Kidney epithelial cell (primary cell): Measurements from ENCODE around the gene RSAD1. TPM values are rescaled to one million over a fixed set of nuclear protein-coding genes. Genes with fewer than 3 reads are reported as not detected.

Source experiments
- DNase-seq: peaks from one replicate; pipeline ENCODE4 v3.0.0-alpha.2; 2010; ENCODE audit warnings: low read depth
- H3K27me3 ChIP-seq: 2 replicates; pipeline ENCODE4 v1.6.0; 2011; ENCODE audit warnings: low read length; ENCODE audit not compliant: control insufficient read depth, insufficient read depth
- H3K36me3 ChIP-seq: 2 replicates; pipeline ENCODE4 v1.5.1; 2011; ENCODE audit warnings: low read length; ENCODE audit not compliant: control insufficient read depth, insufficient read depth
- H3K4me3 ChIP-seq: 2 replicates; pipeline ENCODE4 v1.5.1; 2011; ENCODE audit warnings: low read depth, mild to moderate bottlenecking, control low read depth, low read length
- total RNA-seq: library from RNA; depleted of rRNA; stranded (reverse); fragments of >200 nt; gene quantifications from 2 replicates; pipeline ENCODE4 v1.2.3, GENCODE V29; 2015
- TF ChIP-seq, protein P1 (sequence below): IDR thresholded peaks from 2 replicates; pipeline ENCODE4 v1.5.1; 2011; ENCODE audit warnings: mild to moderate bottlenecking, moderate library complexity, low read length, control low read depth, inconsistent platforms; ENCODE audit not compliant: insufficient read depth, poor library complexity, severe bottlenecking

Gene RSAD1
- total RNA-seq, 1 donor from 2014 or later, result 28.4 TPM

DNA sequence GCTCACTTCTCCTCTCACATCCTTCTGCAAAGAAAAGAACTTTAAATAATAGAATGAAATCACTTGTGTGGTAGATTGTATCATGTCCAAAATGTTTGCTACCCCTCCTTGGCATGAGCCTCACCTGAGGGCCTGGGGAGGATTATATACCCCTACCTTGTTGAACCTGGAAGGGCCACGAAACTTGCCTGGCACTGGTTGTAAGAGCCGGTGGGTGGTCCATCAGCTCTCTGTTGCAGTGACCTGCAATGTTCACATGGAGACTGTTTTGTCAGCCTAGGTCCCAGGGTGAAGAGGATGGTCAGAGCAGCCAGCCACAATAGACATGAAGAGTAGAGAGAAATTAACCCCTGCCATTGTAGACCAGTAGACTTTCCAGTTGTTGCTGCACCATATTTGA is 10.2 kb downstream of the RSAD1 start:
- Histone ChIP-seq H3K27me3 (no peaks in the 10 kb centered on the region), H3K36me3 (peaks cover 1% of the 10 kb centered on the region), H3K4me3 (no peak overlapping the region)
- DNase-seq, result no peak
- TF ChIP-seq, protein P1, sequence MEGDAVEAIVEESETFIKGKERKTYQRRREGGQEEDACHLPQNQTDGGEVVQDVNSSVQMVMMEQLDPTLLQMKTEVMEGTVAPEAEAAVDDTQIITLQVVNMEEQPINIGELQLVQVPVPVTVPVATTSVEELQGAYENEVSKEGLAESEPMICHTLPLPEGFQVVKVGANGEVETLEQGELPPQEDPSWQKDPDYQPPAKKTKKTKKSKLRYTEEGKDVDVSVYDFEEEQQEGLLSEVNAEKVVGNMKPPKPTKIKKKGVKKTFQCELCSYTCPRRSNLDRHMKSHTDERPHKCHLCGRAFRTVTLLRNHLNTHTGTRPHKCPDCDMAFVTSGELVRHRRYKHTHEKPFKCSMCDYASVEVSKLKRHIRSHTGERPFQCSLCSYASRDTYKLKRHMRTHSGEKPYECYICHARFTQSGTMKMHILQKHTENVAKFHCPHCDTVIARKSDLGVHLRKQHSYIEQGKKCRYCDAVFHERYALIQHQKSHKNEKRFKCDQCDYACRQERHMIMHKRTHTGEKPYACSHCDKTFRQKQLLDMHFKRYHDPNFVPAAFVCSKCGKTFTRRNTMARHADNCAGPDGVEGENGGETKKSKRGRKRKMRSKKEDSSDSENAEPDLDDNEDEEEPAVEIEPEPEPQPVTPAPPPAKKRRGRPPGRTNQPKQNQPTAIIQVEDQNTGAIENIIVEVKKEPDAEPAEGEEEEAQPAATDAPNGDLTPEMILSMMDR, result no peak

DNA sequence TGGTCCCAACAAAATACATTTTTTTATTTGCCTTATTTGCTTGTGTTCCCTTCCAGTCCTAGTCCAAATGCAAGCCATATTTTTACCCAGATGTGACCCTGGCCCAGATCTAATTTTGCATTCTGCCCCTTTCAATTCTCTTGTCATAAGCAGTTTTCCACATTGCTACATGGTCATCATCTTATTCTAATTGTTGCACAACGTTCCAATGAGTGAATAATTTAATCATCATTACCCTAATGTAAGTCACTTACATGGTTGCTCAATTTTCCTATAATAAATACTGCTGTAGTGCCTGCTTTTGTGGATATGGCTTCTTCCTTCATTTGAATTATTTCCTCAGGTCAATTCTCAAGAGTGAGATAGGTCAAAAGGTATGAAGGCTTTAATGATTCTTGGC is 12.8 kb downstream of the RSAD1 start:
- DNase-seq, result no peak
- H3K4me3 ChIP-seq, result no peak overlapping the region
- H3K36me3 ChIP-seq, result no peaks in the 10 kb centered on the region
- H3K27me3 ChIP-seq, result no peaks in the 10 kb centered on the region
- TF ChIP-seq, protein P1, result no peak

DNA sequence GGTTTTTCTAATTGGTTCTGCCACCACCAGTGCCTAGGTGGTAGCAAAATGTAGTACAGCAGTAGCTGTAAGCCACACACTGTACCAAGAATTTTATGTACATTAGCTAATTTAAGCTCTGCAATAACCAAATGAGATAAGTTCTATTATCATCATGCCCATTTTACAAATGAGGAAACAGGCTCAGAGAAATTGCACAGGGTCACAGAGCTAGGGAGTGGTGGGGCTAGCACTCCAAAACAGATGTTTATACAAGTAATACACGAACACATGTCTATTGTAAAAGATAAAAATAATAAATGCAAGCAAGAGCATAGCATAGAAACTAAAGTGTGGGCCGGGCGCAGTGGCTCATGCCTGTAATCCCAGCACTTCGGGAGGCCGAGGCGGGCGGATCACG is 13.6 kb downstream of the RSAD1 start:
- TF ChIP-seq, protein P1, result no peak
- no peaks in the 10 kb centered on the region for H3K27me3 ChIP-seq
- no peak overlapping the region for H3K4me3 ChIP-seq
- no peaks in the 10 kb centered on the region for H3K36me3 ChIP-seq
- DNase-seq, result no peak

DNA sequence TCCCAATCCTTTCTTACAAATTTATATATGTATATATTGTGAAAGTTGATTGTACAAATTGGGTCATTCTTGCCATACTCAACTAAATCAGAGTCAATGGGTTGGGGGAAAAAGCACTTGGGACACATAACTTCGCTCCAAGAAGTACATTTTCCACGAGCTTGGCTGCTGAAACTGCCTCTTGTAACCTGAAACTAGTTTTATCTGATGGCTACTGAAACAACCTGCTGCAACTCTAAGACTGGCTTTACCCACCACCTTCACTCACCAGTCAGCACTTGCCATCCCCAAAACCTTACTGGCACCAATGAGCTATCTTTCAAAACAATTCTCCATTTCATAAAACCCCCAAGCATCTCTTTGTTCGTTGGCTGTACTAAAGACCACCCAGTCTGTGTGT is 15.1 kb downstream of the RSAD1 start:
- TF ChIP-seq, protein P1, result no peak
- no peak for DNase-seq
- Histone ChIP-seq H3K36me3 (no peaks in the 10 kb centered on the region), H3K27me3 (no peaks in the 10 kb centered on the region), H3K4me3 (no peak overlapping the region)

DNA sequence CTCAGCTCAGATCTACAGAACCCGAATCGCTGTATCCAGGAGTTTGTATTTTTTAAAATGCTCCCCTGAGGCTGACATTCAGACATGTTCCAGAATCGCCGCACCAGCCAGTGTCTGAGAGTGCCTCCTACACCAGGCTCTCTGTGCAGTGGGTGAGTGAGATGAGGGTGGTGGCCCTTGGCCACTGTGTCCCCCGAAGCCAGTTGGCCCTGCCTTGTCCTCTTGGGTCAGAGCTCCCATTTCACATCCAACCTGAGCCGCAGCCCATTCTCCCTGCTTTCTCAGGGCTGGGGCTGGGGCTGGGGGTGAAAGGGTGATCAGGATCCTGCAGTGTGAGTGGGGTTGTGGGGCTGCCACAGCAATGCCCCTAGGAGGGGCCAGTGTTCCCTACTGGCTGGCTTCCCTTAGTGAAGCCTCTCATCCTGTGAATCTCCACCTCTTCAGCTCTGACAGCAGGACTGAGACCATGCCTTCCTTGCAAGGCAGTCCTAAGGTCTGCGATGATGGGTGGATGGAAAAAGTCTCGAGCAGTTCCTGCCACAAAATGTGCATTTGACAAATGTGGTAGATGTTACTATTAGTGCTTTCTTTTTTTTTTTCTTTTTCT is 16.7 kb downstream of the RSAD1 start:
- Histone ChIP-seq H3K4me3 (no peak overlapping the region), H3K27me3 (no peaks in the 10 kb centered on the region), H3K36me3 (no peaks in the 10 kb centered on the region)
- TF ChIP-seq, protein P1, result no peak
- no peak for DNase-seq

DNA sequence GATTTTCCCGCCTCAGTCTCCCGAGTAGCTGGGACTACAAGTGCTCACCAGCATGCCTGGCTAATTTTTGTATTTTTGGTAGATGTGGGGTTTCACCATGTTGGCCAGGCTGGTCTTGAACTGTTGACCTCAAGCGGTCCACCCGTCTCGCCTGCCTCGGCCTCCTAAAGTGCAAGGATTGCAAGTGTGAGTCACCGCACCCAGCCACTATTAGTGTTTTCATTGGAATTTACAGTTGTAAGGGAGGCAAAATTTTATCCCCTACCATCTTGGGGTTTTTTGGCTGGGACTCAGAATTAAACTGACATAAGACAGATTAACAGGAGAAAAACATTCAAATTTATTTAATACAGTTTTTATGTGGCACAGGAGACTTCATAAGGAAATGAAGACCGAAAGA is 17.3 kb downstream of the RSAD1 start:
- TF ChIP-seq, protein P1, result no peak
- Histone ChIP-seq H3K27me3 (no peaks in the 10 kb centered on the region), H3K4me3 (no peak overlapping the region), H3K36me3 (no peaks in the 10 kb centered on the region)
- no peak for DNase-seq
